Measurements from ENCODE around the gene RALGAPA2.

The RALGAPA2 gene

GRCh38 chr20:20649945-20650344 is 62.5 kb downstream of the RALGAPA2 start:
- DNase-seq (ENCODE audit: low read depth) = no peak
- TF ChIP-seq CTCF (IDR thresholded peaks at IDR 0.05; ENCODE audit: control insufficient read depth, insufficient read depth, low read depth, low read length, missing control alignments) = no peak
- no peak overlapping the region for H3K4me3 ChIP-seq (ENCODE audit: control insufficient read depth, low read depth, low read length)

- no peak for TF ChIP-seq CTCF (IDR thresholded peaks at IDR 0.05; ENCODE audit: control insufficient read depth, insufficient read depth, low read depth, low read length, missing control alignments)
- no peak overlapping the region for H3K4me3 ChIP-seq (ENCODE audit: control insufficient read depth, low read depth, low read length)
- no peak for DNase-seq (ENCODE audit: low read depth)
These were observed 68.5 kb downstream of the RALGAPA2 start for GRCh38 chr20:20643927-20644326.

GRCh38 chr20:20641783-20642182 is 70.7 kb downstream of the RALGAPA2 start:
- no peak for DNase-seq (ENCODE audit: low read depth)
- no peak for TF ChIP-seq CTCF (IDR thresholded peaks at IDR 0.05; ENCODE audit: control insufficient read depth, insufficient read depth, low read depth, low read length, missing control alignments)
- H3K4me3 ChIP-seq (ENCODE audit: control insufficient read depth, low read depth, low read length) = no peak overlapping the region

GRCh38 chr20:20638878-20639277 is 73.6 kb downstream of the RALGAPA2 start:
- H3K4me3 ChIP-seq (ENCODE audit: control insufficient read depth, low read depth, low read length) = no peak overlapping the region
- DNase-seq (ENCODE audit: low read depth) = no peak
- TF ChIP-seq CTCF (IDR thresholded peaks at IDR 0.05; ENCODE audit: control insufficient read depth, insufficient read depth, low read depth, low read length, missing control alignments) = no peak

- no peak for TF ChIP-seq CTCF (IDR thresholded peaks at IDR 0.05; ENCODE audit: control insufficient read depth, insufficient read depth, low read depth, low read length, missing control alignments)
- no peak for DNase-seq (ENCODE audit: low read depth)
These were observed 74.3 kb downstream of the RALGAPA2 start for GRCh38 chr20:20637998-20638725.

GRCh38 chr20:20635006-20635405 is 77.4 kb downstream of the RALGAPA2 start:
- TF ChIP-seq CTCF (IDR thresholded peaks at IDR 0.05; ENCODE audit: control insufficient read depth, insufficient read depth, low read depth, low read length, missing control alignments) = no peak
- no peak overlapping the region for H3K4me3 ChIP-seq (ENCODE audit: control insufficient read depth, low read depth, low read length)
- no peak for DNase-seq (ENCODE audit: low read depth)

More at GRCh38 chr20:20637998-20638725, 74.3 kb downstream of the RALGAPA2 start:
- H3K4me3 ChIP-seq (ENCODE audit: control insufficient read depth, low read depth, low read length) = no peak overlapping the region

All from AG09309 (cell line).